Measurements from ENCODE around the gene MICAL2.

The MICAL2 gene

GRCh38 chr11:12110201-12110713, at the start of gene MICAL2:
TSS of gene MICAL2 (plus strand) at chr11:12110590. CDS start at chr11:12162156, 51,566 bp downstream.
- peak in 57 of 58 donors; percentile 26 to 91 (median 78) for DNase-seq

GRCh38 chr11:12061851-12062560, 48.4 kb upstream of the MICAL2 start:
- no peak for DNase-seq

- DNase-seq = no peak
These were observed 47.1 kb upstream of the MICAL2 start for GRCh38 chr11:12063251-12063650.

- no peak for DNase-seq
These were observed 46.0 kb upstream of the MICAL2 start for GRCh38 chr11:12064136-12064953.

- DNase-seq = no peak
These were observed 45.5 kb upstream of the MICAL2 start for GRCh38 chr11:12064954-12065280.

- DNase-seq = no peak
These were observed 44.2 kb upstream of the MICAL2 start for GRCh38 chr11:12066056-12066798.

GRCh38 chr11:12066799-12067508, 43.4 kb upstream of the MICAL2 start:
- DNase-seq = peak in 16 of 58 donors; percentile 16 to 63 (median 32)

- DNase-seq = peak in 7 of 58 donors; percentile 12 to 62 (median 21)
These were observed 42.5 kb upstream of the MICAL2 start for GRCh38 chr11:12067796-12068357.

GRCh38 chr11:12069066-12069676, 41.2 kb upstream of the MICAL2 start:
- no peak for DNase-seq

GRCh38 chr11:12070446-12071267, 39.7 kb upstream of the MICAL2 start:
- DNase-seq = no peak

GRCh38 chr11:12071574-12071973, 38.8 kb upstream of the MICAL2 start:
- no peak for DNase-seq

- no peak for DNase-seq
These were observed 37.0 kb upstream of the MICAL2 start for GRCh38 chr11:12073436-12073835.

- no peak for DNase-seq
These were observed 36.5 kb upstream of the MICAL2 start for GRCh38 chr11:12073886-12074285.

GRCh38 chr11:12074529-12075195, 35.7 kb upstream of the MICAL2 start:
- DNase-seq = no peak

GRCh38 chr11:12075291-12075690, 35.1 kb upstream of the MICAL2 start:
- DNase-seq = no peak

GRCh38 chr11:12075822-12076821, 34.3 kb upstream of the MICAL2 start:
- DNase-seq = peak in 7 of 58 donors; percentile 7 to 37 (median 23)

- DNase-seq = no peak
These were observed 33.4 kb upstream of the MICAL2 start for GRCh38 chr11:12076840-12077534.
